ENCODE measurements around the gene VASP. TPM values are rescaled to one million over a fixed set of nuclear protein-coding genes. Genes with fewer than 3 reads are reported as not detected.

VASP gene
- total and polyA plus RNA-seq, 2 experiments from 2014 or later: 60.3 to 147 TPM

DNA sequence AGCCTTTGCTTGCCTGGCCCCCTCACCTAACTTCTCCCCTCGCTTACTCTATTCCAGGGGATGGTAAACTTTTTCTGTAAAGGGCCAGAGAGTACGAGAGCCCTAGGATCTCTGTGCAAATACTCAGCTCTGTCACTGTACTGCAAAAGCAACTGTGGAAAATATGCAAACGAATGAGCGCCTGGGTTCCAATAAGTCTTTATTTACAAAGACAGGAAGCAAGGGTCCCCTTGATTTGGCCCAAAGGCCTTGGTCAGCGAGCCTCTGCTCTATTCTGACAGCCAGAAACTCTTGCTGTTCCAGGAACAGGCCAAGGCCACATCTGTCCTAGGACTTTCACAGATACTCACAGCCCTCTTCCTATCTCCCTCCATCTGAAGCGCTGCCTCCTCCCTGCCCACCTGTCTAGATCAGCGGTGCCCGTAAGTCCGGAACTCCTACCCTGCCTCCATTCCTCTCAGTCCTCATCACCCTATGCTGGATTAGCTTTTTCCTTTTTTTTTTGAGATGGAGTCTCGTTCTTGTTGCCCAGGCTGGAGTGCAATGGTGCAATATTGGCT, 40.0 kb downstream of the VASP start:
- no peaks in the 10 kb centered on the region for H4K20me1 ChIP-seq (replicated peaks; ENCODE audit: insufficient read depth)
- Mint-ChIP-seq H3K9me3 (no peaks in the 10 kb centered on the region), H3K36me3 (ENCODE audit: low read depth) (peaks cover 4% of the 10 kb centered on the region), H3K4me3 (no peak overlapping the region), H3K4me1 (peaks cover 8% of the 10 kb centered on the region), H3K27me3 (ENCODE audit: insufficient read depth, low read depth, poor library complexity) (peaks cover 14% of the 10 kb centered on the region), H3K27ac (no peak overlapping the region)
- H3K4me3 ChIP-seq: no peak overlapping the region
- no peak overlapping the region for H3K27ac ChIP-seq (ENCODE audit: low read depth)
- H3K79me2 ChIP-seq (replicated peaks; ENCODE audit: insufficient read depth): no peaks in the 10 kb centered on the region
- no peaks in the 10 kb centered on the region for H3F3A ChIP-seq (replicated peaks; ENCODE audit: low read depth)
- no peaks in the 10 kb centered on the region for H3K36me3 ChIP-seq (ENCODE audit: insufficient read depth)
- H2AFZ ChIP-seq: no peak overlapping the region
- no peaks in the 10 kb centered on the region for H3K27me3 ChIP-seq (ENCODE audit: insufficient read depth)
- ATAC-seq (no peak), DNase-seq (ENCODE audit: low spot score) (no peak)
- TF ChIP-seq EZH2phosphoT487 (IDR thresholded peaks at IDR 0.05; ENCODE audit: unreplicated experiment): no peak
- no peak for TF ChIP-seq STAT1 (IDR thresholded peaks at IDR 0.05; ENCODE audit: unreplicated experiment)
- TF ChIP-seq, protein P1, sequence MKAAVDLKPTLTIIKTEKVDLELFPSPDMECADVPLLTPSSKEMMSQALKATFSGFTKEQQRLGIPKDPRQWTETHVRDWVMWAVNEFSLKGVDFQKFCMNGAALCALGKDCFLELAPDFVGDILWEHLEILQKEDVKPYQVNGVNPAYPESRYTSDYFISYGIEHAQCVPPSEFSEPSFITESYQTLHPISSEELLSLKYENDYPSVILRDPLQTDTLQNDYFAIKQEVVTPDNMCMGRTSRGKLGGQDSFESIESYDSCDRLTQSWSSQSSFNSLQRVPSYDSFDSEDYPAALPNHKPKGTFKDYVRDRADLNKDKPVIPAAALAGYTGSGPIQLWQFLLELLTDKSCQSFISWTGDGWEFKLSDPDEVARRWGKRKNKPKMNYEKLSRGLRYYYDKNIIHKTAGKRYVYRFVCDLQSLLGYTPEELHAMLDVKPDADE (IDR thresholded peaks at IDR 0.05): no peak
- H3K4me1 ChIP-seq (ENCODE audit: insufficient read depth): no peaks in the 10 kb centered on the region
- no peaks in the 10 kb centered on the region for H3K9me2 ChIP-seq (ENCODE audit: insufficient read depth)
- H3K4me2 ChIP-seq: no peak overlapping the region

DNA sequence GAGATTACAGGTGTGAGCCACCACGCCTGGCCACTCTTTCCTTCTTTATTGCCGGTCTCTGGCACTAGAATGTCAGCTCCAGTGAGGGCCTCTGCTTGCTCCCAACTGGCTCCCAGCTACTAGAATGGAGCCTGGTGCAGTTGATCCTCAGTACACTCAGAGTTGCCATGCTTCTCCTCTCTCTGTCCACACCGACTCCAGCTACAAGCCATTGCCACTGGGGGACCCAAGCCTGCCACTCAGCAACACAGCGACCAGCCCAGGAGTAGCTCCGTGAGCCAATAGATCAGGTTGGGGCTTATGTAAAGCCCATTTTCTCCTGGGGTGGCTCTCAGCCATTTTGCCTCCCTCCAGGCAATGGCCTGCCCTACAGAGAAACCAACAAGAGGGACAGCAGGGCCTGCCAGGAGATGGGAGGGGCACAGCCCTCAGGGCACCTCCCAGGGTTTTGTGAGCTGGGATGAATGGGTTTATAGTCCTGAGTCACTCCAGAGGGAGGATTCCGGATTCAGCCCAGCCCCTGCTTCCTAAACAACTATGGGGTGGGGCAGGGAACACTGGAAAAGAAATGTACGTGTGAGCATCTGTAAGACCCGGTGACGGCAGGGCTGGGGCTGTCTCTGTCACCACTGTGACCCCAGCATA, 40.8 kb downstream of the VASP start:
- no peaks in the 10 kb centered on the region for H3K36me3 ChIP-seq (ENCODE audit: insufficient read depth)
- no peak overlapping the region for H3K27ac ChIP-seq (ENCODE audit: low read depth)
- Mint-ChIP-seq H3K4me3 (no peak overlapping the region), H3K4me1 (peaks cover 8% of the 10 kb centered on the region), H3K36me3 (ENCODE audit: low read depth) (peaks cover 5% of the 10 kb centered on the region), H3K27me3 (ENCODE audit: insufficient read depth, low read depth, poor library complexity) (peaks cover 14% of the 10 kb centered on the region), H3K9me3 (no peaks in the 10 kb centered on the region), H3K27ac (no peak overlapping the region)
- H2AFZ ChIP-seq: no peak overlapping the region
- no peaks in the 10 kb centered on the region for H3K27me3 ChIP-seq (ENCODE audit: insufficient read depth)
- no peak for DNase-seq (ENCODE audit: low spot score)
- TF ChIP-seq JUNB (IDR thresholded peaks at IDR 0.05; ENCODE audit: unreplicated experiment): no peak
- TF ChIP-seq CREB1 (CRISPR knock-in tag; IDR thresholded peaks at IDR 0.05; ENCODE audit: low read depth): no peak
- TF ChIP-seq EZH2phosphoT487 (IDR thresholded peaks at IDR 0.05; ENCODE audit: unreplicated experiment): no peak
- TF ChIP-seq POLR2AphosphoS5 (IDR thresholded peaks at IDR 0.05; ENCODE audit: low read depth): no peak
- no peak overlapping the region for H3K4me2 ChIP-seq
- H3K4me3 ChIP-seq: no peak overlapping the region
- H3K9me2 ChIP-seq (ENCODE audit: insufficient read depth): no peaks in the 10 kb centered on the region
- no peaks in the 10 kb centered on the region for H3K79me2 ChIP-seq (replicated peaks; ENCODE audit: insufficient read depth)
- peak; percentile 71 for ATAC-seq
- H3K4me1 ChIP-seq (ENCODE audit: insufficient read depth): no peaks in the 10 kb centered on the region
- H4K20me1 ChIP-seq (replicated peaks; ENCODE audit: insufficient read depth): no peaks in the 10 kb centered on the region
- H3F3A ChIP-seq (replicated peaks; ENCODE audit: low read depth): no peaks in the 10 kb centered on the region

DNA sequence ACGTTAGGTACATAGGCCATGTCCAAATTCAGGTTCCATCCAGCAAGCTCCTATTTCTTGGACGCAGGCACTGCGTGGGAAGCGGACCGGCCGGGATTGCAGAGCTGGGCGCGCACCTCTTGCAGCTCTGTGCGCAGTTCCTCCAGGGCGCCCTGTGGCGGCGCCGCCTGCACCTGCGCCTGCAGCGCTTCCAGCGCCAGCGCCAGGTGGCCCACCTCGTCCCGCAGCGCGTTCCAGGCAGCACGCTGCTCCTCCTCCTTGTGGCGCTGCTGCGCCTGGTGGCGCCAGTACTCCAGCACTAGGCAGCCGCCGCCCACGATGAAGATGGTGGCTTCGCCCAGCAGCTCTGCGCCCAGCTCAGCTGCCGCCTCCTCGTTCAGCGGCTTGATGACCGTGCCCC, 46.2 kb downstream of the VASP start:
- Histone ChIP-seq H2AFZ (peak overlapping the region; percentile 94), H4K20me1 (replicated peaks; ENCODE audit: insufficient read depth) (no peaks in the 10 kb centered on the region; the same call in 1 of the 2 replicates), H3K36me3 (ENCODE audit: insufficient read depth) (no peaks in the 10 kb centered on the region), H3K9me2 (ENCODE audit: insufficient read depth) (no peaks in the 10 kb centered on the region), H3K27ac (ENCODE audit: low read depth) (no peak overlapping the region), H3K4me2 (peak overlapping the region; percentile 73), H3K79me2 (replicated peaks; ENCODE audit: insufficient read depth) (no peaks in the 10 kb centered on the region), H3K4me3 (peak overlapping the region; percentile 45), H3K4me1 (ENCODE audit: insufficient read depth) (peaks cover 7% of the 10 kb centered on the region), H3K27me3 (ENCODE audit: insufficient read depth) (no peaks in the 10 kb centered on the region), H3F3A (replicated peaks; ENCODE audit: low read depth) (0 out of 2 replicates have a peak, but pooled peaks cover 7% of the 10 kb centered on the region)
- Mint-ChIP-seq H3K4me1 (peaks cover 8% of the 10 kb centered on the region), H3K4me3 (peak overlapping the region; percentile 58; the same call in 2 of the 3 replicates), H3K36me3 (ENCODE audit: low read depth) (peaks cover 7% of the 10 kb centered on the region), H3K27ac (no peak overlapping the region), H3K9me3 (no peaks in the 10 kb centered on the region), H3K27me3 (ENCODE audit: insufficient read depth, low read depth, poor library complexity) (peaks cover 17% of the 10 kb centered on the region)
- peak; percentile 92 for ATAC-seq
- TF ChIP-seq, protein P2, sequence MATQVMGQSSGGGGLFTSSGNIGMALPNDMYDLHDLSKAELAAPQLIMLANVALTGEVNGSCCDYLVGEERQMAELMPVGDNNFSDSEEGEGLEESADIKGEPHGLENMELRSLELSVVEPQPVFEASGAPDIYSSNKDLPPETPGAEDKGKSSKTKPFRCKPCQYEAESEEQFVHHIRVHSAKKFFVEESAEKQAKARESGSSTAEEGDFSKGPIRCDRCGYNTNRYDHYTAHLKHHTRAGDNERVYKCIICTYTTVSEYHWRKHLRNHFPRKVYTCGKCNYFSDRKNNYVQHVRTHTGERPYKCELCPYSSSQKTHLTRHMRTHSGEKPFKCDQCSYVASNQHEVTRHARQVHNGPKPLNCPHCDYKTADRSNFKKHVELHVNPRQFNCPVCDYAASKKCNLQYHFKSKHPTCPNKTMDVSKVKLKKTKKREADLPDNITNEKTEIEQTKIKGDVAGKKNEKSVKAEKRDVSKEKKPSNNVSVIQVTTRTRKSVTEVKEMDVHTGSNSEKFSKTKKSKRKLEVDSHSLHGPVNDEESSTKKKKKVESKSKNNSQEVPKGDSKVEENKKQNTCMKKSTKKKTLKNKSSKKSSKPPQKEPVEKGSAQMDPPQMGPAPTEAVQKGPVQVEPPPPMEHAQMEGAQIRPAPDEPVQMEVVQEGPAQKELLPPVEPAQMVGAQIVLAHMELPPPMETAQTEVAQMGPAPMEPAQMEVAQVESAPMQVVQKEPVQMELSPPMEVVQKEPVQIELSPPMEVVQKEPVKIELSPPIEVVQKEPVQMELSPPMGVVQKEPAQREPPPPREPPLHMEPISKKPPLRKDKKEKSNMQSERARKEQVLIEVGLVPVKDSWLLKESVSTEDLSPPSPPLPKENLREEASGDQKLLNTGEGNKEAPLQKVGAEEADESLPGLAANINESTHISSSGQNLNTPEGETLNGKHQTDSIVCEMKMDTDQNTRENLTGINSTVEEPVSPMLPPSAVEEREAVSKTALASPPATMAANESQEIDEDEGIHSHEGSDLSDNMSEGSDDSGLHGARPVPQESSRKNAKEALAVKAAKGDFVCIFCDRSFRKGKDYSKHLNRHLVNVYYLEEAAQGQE (IDR thresholded peaks at IDR 0.05; ENCODE audit: unreplicated experiment): no peak
- TF ChIP-seq CREB1 (CRISPR knock-in tag; IDR thresholded peaks at IDR 0.05; ENCODE audit: low read depth): no peak
- peak; percentile 64 for TF ChIP-seq POLR2AphosphoS5 (IDR thresholded peaks at IDR 0.05; ENCODE audit: low read depth)
- no peak for TF ChIP-seq EZH2 (IDR thresholded peaks at IDR 0.05; ENCODE audit: low read depth, unreplicated experiment)
- TF ChIP-seq, protein P3, sequence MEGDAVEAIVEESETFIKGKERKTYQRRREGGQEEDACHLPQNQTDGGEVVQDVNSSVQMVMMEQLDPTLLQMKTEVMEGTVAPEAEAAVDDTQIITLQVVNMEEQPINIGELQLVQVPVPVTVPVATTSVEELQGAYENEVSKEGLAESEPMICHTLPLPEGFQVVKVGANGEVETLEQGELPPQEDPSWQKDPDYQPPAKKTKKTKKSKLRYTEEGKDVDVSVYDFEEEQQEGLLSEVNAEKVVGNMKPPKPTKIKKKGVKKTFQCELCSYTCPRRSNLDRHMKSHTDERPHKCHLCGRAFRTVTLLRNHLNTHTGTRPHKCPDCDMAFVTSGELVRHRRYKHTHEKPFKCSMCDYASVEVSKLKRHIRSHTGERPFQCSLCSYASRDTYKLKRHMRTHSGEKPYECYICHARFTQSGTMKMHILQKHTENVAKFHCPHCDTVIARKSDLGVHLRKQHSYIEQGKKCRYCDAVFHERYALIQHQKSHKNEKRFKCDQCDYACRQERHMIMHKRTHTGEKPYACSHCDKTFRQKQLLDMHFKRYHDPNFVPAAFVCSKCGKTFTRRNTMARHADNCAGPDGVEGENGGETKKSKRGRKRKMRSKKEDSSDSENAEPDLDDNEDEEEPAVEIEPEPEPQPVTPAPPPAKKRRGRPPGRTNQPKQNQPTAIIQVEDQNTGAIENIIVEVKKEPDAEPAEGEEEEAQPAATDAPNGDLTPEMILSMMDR (conservative IDR thresholded peaks at IDR 0.05; ENCODE audit: low read depth in 2 of 2): peak; percentile 23 to 70; a peak in 3 of 4 replicates
- DNase-seq (ENCODE audit: low spot score): peak; percentile 92

Measured in GM23338 (cell line).